Glomerular visceral epithelial cell (primary cell): ENCODE results near the gene XRCC3.
"Not testable (repeated sequence)": the region's sequence is repeated elsewhere in the genome, so short reads cannot be mapped to it uniquely, and the experiment has no call there.

Experiments
- DNase-seq: peaks from one replicate; pipeline ENCODE4 v3.0.0-alpha.2; 2016; ENCODE audit errors: extremely low spot score

Gene XRCC3

DNA sequence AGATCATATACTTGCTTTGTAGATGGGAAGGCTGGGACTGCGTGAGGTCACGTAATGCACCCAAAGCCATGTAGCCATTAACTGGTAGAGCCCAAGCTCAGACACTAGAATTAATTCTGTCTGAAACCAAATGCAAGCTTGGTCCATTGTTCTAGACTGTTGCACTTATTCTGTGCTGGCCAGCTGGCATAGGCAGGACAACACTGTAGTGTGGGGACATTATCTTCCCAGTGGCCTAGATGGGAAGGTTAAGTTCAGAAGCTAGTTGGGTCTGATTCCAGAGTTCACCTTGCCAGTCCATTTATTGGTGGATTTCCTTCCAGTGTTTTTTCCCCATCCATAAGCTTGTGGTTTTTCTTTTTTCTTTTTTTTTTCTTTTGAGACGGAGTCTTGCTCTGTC is 47.1 kb downstream of the XRCC3 start:
- DNase-seq, result no peak

DNA sequence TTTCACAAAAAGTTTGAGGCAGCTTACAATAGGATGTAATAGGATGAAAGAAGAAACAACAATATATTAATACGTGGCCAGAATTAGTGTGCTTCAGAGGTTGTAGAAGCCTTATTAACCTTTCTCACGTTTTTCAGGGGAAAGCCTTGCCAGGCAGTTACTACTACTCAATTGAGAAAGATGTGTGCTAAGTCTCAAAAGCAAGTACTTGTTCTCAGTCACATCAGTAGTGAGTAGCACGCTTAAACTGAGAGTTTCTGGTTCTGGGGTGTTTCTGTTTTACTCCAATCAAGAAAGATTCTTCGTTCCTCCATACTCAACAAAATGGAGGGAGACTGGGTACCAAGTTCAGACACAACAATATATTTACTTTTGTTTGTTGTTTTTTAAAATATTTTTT is 47.6 kb downstream of the XRCC3 start:
- no peak for DNase-seq

DNA sequence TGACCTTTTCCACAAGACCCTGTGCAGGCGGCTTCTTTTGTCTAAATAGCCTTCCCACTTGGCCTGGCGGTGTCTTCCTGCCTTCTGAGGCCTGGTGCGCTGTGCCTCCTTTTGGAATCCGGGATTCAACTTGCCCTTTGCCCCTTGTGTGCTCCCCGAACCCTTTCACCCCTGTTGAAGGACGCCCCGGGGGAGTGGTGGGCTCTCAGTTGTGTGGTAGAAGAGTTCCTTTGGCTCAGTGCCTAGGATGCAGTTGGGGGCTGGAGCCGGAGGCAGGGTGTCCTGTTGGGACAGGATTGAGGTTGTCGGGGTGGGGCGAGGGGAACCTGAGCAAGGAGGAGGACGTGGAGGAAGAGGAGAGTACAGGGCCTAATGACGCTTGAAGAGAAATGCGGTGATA is 51.7 kb downstream of the XRCC3 start:
- DNase-seq, result no peak

DNA sequence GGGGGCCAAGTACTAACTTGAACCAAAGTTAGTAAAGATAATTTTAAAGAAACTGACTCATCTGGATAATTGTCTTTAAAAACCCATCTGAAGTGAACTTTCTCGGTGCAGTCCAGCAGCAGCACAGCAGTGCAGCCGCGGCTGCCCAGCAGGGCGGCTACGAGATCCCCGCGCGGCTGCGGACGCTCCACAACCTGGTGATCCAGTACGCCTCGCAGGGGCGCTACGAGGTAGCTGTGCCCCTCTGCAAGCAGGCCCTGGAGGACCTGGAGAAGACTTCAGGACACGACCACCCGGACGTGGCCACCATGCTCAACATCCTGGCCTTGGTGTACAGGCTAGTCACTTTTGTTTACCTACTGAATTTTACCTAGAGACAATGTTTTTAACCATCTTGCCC is 52.7 kb downstream of the XRCC3 start:
- DNase-seq, result no peak

DNA sequence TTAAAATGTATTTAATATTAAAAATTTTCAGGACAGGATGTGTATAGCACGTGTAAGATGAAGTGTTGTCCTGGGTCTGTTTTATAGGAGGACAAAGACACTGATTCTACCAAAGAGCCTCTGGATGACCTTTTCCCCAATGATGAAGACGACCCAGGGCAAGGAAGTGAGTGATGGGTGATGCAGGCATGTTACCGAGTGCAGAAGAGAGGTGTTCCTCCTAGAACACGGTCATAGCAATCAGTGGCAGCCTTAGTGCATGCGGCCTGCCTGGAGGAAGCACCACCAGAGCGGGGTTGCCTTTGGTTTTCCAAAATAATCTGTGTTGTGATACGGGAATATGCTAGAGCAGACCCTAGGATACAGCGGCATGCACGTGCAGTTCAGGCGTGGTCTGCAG is 53.2 kb downstream of the XRCC3 start:
- no peak for DNase-seq

DNA sequence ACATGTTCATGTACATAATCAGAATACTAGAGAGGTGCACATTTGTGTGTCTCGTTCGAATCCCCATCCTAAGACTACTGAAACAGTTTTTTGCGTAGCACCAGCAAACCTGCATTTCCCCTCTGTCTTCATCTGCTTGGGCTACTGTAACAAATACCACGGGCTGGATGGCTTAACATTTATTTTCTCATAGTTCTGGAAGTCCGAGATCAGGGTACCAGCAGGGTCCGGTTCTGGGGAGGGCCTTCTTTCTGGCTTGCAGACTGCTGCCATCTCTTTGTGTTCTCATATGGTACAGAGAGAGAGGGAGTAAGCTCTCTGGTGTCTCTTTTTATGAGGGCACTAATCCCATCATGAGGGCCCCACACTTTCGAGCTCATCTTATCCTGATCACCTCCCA is 55.6 kb downstream of the XRCC3 start:
- no peak for DNase-seq

DNA sequence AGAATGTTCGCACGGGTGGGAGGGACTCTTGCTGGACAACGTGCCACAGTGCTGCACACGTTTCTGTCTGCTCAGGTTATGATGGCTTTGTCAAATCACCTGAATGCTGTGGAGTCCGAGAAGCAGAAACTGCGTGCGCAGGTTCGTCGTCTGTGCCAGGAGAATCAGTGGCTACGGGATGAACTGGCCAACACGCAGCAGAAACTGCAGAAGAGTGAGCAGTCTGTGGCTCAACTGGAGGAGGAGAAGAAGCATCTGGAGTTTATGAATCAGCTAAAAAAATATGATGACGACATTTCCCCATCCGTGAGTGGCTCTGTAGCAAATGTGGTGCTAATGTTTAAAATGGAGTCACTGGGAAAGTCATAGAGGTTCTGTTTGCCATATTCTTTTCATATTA is 57.8 kb downstream of the XRCC3 start:
- no peak for DNase-seq

DNA sequence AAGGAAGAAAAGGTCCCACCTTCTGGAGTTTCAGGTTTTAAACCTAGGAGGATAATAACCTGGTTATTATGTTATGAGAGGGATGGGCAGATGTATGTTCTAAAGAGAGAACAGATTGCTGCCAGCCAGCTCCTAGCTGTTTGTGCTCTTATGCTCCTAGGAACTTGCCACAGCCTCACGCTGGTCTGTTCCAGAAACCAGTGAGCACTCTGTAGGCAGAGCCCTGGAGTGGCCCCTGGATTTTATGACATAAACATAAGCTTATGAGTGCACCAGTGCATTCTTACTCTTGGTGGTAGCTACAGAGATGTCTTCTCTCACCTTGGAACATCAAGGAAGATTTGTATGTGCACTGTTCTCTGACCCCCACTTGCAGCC is 58.5 kb downstream of the XRCC3 start:
- DNase-seq, result no peak

DNA sequence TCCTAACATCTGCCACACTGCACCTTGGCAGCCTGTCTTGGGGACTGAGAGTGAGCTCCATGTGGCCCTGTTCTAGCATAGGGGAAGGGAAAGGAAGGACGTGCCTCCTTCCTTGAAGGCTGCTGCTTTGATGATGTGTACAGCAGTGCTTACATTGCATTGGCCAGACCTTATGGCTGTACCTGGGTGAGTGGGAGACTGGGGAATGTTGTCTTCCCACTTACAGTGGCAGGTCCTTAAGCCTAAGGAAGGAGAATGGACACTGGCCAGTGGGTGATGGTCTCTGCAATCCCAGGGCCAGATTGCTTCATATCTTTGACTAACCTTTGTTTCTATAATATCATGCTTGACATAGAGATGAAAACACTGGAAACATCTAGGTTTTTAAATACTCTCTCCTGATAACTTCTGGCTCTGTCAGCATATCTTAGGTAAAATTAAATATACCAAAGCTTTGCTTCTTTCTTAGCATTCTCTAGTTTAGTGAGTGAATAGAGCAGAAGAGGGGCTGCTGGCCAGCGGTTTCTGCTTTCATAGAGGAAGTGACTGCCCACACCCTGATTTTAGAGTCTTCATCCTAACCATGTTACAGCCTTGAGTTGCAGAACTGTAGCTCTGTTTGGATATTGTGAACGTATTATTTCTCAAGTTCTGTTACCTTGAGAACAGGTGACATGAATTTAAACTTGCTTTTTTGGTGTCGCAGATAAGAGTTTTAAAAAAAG is 59.1 kb downstream of the XRCC3 start:
- DNase-seq, result no peak

DNA sequence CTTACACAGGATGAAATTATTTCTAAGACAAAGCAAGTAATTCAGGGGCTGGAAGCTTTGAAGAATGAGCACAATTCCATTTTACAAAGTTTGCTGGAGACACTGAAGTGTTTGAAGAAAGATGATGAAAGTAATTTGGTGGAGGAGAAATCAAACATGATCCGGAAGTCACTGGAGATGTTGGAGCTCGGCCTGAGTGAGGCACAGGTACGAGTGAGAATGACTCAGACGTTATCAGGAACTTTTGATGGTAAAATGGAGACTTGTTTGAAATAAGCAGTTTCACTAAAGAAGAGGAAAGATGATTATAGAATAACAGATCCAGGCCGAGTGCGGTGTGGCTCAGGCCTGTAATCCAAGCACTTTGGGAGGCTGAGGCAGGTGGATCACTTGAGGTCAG is 60.6 kb downstream of the XRCC3 start:
- no peak for DNase-seq

DNA sequence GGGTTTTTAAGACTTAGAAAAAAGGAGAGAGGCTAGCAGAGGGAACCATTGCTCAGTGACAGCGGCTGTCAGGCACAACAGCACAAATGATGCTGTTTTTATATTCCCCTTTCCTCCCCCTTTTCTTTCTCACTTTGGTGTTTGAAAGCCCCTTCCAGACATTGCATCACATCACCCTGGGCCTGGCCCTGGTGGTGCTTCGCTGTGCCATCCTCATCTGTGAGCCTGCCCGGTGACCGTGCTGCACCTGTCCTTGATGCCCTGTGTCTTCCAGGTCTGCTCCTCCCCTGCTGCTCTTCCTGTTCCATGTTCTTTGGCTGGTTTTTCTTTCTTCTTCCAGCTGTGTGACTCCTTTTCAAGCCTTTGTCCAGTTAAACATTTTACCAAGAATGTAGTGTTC is 61.4 kb downstream of the XRCC3 start:
- DNase-seq, result no peak

DNA sequence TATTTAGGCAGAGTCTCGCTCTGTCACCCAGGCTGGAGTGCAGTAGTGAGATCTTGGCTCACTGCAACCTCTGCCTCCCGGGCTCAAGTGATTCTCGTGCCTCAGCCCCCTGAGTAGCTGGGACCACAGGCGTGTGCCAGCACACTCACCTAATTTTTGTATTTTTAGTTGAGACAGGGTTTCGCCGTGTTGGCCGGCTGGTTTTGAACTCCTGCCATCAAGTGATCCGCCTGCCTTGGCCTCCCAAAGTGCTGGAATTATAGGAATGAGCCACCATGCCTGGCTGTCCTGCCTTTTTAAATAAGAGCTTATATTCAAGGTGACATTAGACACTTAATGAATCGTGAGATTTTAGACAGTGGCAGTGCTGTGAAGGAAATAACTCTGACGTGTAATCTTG is 61.9 kb downstream of the XRCC3 start:
- DNase-seq, result not testable (repeated sequence)

DNA sequence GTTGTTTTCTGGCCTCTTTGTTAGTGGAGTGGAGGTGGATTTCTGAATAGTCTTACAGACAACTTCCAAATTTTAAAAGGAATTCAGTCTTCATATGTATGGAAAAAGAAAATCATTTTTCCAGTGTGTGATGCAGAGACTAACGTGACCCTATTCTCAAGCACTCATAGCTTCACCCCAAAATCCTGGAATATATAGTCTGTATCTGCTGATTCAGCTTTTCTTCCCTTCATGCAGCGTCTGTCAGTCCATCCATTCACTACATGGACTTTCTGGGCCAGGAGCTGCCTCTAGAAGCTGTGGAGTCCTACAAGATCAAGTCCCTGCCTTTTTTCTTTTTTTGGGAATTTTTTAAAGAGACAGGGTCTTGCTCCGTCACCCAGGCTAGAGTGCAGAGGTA is 62.4 kb downstream of the XRCC3 start:
- no peak for DNase-seq

DNA sequence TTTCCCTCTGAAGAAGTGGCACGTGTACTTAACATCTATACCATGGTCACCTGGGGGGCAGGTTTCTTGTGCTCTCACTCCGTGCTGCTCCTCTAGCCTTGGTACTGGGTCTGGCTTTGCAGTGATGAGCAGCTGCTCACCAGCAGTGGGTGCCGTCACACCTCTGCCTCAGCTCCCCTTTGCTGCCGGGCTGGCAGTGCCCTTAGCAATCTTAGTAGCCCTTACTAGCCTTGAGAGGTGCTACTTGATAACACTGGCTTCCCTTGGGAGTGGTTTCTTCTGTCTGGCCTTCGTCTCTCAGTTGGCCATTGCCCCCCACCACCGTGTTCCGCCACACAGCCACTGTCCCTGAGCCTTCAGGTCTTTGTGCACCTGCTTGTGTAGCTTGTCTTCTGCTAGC is 63.7 kb downstream of the XRCC3 start:
- no peak for DNase-seq

DNA sequence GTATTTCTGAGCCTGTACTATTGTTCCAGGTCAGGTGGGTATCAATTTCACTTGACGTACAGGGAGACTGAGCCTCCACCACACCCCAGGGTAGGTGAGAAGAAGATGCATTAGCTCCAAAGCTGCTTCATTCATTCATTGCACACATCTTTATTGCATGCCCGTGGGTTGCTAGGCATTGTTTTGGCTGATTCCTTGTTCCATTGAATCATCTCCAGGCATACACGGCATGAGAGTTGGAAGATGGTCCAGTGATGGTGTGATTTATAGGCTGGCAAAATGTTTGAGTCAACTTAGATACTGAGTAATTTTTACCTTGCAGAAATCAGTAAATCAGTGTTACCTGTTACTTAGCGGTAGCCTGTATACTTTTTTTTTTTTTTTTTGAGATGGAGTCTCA is 65.0 kb downstream of the XRCC3 start:
- no peak for DNase-seq

DNA sequence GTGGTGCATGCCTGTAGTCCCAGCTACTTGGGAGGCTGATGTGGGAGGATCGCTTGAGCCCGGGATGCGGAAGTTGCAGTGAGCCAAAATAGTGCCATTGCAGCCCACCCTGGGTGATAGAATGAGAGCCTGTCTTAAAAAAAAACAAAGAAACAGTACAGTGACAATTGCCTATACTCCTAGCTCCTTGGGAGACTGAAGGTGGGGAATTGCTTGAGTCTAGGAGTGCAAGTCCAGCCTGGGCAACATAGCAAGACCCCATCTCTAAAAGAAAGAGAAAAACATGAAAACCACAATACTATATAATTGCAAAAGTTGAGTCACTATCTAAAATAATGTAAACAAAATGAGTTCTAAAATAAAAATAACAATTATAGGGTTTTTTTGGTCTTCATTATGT is 66.2 kb downstream of the XRCC3 start:
- DNase-seq, result no peak
